HTERT RPE-1 (cell line): ENCODE data around the gene RPTOR.

Source experiments
- in situ Hi-C: fragments of 300-500 bp; cut with MboI; formaldehyde crosslinking; loops from 4 replicates; pipeline ENCODE4 v1.14.3; 2020; ENCODE audit warnings: low sequenced_read_pairs

Gene RPTOR

DNA sequence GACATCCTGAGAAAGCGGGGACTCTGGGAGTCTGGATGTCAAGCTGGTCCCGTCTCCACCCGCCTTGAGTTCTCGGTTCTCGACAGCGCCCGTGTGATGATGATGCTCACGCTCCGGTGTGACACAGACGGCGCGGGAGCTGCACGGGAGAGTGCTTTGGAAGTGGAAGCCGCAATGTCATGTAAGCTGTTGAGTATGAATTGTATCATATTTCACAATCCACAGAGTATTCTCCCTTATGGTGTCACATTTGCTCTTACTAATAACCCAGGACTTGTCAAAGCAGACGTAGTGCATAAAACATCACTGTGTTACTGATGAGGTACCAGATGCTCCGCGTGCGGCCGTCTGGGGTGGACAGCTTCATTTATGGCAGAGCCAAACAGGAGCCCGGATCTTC, 229.5 kb downstream of the RPTOR start:
- in situ Hi-C loops: no loop called here

DNA sequence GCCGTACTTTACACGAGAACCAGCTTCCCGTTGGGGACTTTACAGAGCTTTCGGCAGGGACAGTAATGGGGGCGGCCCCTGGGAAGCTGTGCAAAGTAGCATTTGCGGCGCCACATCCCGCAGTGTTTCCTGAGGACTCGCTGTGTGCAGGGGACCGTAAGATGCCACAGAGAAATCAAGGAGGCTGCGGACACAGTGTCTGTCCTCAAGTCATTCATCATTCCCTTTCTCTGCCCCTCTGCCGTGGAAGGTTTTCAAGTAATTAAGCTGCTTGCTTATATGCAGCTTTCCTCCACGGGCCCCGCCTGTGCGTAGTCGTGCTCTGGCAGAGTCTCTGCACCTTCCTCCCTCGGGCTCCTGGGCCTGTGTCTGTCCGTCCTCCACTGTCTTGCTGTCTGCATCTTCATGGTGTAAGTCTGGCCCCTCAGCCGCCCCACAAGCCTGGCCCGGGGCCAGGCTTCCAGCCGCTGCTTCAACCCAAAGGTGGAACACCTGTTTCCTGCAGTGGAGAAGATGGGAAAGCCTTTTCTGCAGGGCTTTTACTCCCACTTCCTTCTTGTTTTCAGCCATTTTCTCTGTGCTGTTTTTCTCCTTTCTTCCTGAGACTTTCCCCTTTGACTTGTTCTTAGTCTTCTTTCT, 230.1 kb downstream of the RPTOR start:
- in situ Hi-C loops: no loop called here

DNA sequence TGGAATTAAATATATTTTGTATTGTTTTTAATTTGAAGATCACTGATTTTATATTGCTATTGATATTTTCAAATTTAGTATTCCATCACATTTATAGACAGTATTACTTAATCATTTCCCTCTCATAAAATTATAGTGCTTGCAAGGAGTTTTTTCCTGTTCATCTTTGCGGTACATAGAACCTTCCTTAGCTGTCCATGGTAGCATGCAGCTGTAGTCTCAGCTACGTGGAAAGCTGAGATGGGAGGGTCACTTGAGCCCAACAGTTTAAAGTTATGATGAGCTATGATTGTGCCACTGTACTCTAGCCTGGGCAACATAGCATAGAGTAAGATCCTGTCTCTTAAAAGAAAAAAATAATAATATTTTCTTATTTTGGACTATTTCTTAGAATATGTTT, 231.2 kb downstream of the RPTOR start:
- in situ Hi-C loops: no loop called here

DNA sequence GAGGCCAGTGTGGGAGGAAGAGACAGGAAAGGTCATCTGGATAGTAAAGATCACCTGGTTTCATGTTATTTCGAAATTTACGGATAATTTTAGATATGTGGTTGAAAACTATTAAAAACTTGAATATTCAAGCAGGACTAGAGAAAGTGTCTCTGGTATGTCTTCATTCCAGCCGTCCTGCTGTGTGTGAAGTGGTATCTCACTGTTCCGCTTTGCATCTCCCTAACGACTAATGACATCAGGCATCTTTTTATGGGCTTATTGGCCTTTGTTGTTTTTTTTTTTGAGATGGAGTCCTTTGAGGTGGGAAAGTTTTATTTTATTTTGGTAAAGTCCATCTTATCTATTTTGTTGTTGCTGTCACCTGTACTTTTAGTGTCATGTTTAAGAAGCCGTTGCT, 232.6 kb downstream of the RPTOR start:
- in situ Hi-C loops: no loop called here

DNA sequence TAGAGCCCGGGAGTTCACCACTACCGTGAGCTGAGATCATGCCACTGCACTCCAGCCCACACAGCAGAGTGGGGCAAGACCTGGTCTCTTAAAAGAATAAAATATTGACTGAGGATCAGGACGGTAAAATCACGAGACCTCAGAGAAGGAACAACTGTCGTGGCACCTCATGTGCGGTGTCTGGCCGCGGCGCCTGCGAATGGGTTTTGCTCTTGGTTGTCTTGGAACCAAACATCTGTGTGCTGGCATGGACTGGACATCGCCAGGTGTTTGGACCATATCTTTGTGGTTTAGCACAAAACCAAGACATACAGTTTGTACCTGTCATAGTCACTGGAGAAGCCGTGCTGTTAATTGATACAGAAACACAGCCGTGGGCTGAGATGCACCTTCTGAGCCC, 234.1 kb downstream of the RPTOR start:
- in situ Hi-C loops: no loop called here

DNA sequence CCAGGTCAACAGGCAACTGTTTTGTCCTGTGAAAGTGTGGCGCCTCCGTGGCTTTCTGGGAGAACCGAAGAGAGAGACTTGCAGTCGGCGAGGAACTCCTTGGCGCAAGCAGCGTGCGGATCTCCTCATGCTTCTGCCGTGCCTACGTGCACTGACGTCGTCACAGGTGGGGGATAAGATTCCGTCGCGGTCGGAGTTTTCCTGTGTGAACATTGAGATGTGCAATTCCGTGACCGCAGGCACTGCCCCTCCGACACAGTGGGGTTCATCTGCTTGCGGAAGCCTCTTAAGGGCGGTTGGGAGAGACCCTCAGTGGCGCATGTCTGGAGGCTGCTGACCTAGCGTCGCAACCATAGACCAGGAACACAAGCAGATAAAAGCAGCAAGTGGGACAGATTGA, 234.7 kb downstream of the RPTOR start:
- in situ Hi-C loops: no loop called here

DNA sequence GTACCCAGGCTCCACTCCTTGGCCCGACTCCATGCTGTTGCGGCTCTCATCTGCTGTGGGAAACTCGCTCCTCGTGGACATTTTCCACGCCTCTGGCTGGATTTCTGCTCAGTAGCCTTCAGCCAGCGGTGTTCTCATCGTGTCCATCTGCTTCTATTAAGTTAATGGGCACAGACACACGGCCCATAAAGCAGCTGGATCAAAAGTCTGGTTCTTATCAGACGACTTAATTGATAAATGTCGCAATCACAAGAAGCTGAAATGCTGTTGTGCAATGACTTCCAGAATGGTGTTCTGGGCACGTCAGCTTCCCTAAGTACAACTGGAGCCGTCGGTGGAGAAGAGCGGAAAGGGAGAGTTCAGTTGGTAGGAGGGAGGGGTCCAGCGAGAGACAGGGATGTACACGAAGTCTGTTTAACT, 235.3 kb downstream of the RPTOR start:
- in situ Hi-C loops: no loop called here

DNA sequence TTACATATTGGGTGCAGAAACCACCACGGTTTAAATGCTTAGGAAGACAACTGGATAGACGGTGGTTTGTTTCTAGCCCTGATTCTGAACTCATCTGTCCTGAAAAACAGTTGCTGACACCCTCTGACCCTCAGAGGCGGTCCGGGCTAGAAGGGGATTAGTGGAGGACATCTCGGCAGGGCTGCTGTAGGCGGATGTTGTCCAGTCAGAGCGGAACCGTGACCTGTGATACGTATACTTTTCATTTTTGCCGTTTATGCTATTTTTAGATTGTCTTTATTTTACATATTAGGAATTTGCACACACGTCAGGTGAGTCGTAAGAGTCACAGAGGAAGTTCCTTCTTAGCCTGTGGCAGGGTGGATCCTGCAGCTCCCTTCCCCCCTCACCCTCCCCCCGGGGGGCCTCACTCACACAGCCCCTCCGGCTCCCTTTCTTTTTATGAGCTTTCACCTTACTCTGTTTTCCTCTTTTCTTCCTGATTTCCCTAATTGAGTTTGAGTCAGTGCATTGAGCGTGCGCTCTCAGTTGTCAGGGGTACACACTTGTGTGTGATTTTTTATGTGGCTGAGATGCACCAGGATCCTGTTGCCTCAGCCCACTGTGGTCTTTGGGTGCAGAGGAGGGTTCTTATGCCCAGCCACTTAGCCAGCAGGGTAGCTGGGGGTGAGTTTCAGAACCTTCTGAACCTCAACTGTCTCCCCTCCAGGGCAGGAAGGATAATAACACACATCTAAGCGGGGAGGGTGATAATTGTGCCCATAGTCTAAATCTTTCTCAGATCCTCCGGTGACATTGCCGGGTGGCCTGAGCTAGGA, 236.0 kb downstream of the RPTOR start:
- in situ Hi-C loops: no loop called here

DNA sequence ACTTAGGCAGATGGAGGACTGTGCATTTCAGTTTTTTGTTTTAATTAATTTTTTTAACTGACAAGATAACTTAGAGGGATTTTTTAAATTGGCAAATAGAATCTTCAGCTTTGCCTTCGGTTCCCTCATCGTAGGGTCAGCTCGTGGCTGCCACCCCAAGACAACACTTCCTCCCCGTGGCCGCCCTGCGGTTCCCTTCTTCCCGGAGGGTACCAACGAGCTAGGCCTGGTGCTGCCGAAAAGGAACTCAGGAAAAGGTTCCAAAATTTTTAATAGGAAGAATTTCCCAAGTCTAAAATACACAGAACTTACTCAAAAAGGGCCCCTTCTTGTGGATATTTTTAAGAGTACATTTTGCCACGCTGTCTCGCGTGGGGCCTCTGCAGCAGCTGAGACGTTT, 236.6 kb downstream of the RPTOR start:
- in situ Hi-C loops: no loop called here

DNA sequence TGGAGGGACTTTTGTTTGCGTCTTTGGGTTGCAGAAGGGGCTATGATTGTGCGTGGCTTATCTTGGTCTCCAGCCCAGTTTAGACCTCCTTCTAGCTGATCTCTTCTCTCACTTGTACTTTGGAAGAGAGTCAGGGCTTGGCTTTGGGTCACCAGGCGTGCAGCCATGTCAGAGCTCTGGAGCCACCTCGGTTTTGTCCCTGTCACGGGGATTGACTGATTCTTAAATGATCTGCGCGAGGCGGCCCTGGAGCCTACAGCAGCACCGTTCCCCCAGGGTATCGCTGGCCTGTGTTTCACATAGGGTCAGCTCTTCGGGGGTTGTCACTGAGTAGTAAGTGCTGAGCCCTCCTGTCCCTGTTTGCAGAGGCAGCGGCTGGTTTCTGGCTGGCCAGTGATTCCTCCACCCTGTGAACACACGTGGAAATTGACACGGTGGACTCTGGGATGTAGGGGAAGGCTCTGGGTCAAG, 237.2 kb downstream of the RPTOR start:
- in situ Hi-C loops: no loop called here

DNA sequence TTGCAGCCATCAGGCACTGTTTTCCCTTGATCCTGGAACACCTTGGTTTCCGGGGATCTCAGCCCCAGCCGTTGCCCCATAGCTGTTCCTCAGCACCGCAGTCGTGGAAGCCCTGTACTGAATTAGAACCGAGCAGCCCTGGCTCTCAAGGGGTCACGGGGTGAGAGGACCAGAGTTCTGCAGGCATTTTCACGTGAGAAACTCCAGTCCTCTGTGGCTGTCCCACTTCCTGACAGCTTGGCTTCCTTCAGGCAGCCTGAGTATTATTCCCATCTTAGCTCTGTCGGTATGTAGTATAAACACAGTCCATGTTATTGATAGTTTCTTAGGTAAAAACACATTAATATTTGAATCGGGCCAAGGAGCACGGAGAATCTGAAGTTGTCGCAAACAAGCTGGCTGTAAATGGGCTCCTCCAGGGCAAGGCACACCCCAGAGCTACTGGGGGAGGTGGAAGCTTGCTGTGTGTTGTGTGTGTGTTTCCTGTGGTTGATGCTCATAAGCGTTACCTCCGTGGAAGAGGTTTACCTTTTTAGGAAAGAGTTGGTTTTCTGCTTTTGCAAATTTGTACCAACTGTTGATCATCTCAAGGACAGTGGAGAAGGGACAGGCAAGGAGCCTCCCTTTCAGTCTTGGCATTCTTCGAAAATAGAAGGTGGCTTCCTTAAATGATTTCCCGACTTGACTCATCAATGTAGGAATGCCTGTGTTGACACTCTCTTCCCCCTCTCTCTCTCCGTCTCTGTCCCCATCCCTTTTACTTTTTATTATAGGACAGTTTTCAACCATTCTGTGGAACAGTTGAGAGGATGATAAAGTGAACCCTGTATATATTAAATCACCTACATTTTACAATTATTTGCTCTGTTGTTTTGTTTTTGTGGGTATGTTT, 238.1 kb downstream of the RPTOR start:
- in situ Hi-C loops: no loop called here

DNA sequence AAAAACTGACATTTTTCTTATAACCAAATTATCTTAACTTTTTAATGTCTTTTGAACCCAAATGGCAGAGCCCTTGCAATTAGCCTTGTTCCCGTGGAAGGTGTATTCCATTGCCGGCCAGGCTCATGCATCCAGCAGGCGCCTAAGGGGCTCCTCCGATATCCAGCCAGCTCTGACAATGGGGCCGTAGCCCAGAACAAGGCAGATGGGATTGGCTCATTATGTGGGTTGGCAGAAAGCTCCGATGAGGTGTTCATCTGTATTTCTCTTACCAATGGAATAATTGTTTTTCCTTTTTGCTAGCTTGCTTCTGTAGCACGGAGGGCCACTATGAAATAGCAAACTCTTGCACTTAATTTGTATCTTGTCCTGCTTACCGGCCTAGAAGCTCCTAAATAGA, 238.8 kb downstream of the RPTOR start:
- in situ Hi-C loops: no loop called here

DNA sequence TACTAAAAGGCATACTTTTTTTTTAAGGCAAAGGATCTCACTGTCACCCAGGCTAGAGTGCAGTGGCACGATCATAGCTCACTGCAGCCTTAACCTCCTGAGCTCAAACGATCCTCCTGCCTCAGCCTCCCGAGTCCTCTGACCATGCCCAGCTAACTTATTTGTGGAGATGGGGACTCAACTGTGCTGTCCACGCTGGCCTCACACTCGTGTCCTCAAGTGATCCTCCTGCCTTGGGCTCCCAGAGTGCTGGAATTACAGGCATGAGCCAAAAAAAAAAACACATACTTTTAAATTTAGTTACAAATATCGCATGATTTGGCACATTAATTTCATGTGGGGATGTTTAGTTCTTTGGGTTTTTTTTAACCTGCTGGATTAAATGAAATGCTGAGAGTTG, 239.3 kb downstream of the RPTOR start:
- in situ Hi-C loops: no loop called here

DNA sequence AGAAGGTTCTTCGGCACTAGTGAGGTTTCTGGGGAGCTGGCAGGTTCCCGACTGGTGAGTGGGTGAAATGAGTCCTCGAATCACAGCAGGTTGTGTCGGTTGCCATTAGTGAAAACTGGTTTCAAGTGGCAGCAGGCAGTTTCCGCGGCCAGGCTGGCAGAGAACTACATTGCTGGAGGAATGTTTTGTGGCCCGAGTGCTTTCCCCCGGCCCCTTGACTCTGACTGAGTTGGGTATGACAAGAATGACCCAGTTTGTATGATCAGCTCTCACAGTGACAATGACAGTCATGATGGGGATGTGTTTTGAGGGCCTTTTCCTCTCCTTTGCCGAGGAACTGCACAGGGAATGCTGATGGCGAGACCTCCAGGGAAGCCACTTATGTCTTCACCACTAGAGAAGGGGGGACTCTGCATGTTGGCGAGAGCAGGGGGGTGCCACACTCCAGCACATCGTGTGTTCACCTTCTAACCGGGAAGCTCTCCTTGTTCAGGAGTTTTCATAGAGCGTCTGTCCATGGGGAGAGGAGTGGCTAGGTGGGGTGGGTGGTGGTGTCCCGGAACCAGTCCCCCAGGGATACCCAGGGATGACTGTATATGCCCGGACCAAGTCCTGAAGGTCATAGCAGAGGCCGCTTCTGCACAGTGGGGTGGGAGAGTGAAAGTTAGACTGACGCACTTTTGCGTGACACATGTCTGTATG, 241.0 kb downstream of the RPTOR start:
- in situ Hi-C loops: no loop called here

DNA sequence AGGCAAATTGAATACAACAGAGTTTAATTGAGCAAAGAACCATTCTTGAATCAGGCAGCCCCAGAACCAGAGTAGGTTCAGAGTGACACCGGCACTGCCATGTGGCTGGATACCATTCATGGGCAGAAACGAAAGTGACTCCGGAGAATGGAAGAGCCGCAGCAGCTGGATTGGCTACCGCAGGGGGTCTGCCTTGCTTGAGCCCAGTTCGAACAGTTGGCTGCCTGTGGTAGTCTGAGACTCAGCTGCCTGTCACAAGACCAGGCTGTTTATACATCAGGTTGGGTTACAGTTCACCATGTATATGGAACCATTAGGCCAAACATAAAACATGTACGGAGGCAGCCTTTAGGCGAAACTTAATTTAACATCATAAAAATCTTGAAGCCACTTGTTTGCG, 241.8 kb downstream of the RPTOR start:
- in situ Hi-C loops: no loop called here

DNA sequence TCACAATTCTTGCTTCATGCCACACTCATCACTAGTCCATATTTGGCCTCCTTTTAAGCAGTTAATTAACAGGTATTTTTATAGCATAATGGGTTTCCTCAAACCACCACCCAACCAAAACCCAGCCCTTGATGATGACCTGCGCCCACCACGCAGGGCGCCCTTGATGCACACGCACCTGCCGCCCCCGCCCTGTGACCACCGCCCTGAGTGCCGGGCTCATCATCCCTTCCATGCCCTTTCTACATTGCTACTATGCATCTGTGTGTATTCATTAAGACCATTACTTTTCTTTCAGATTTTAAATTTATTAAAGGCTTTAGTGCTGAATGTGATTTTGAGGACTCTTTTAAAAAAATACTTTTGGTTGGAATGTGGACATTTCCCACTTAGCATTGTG, 242.2 kb downstream of the RPTOR start:
- in situ Hi-C loops: no loop called here

DNA sequence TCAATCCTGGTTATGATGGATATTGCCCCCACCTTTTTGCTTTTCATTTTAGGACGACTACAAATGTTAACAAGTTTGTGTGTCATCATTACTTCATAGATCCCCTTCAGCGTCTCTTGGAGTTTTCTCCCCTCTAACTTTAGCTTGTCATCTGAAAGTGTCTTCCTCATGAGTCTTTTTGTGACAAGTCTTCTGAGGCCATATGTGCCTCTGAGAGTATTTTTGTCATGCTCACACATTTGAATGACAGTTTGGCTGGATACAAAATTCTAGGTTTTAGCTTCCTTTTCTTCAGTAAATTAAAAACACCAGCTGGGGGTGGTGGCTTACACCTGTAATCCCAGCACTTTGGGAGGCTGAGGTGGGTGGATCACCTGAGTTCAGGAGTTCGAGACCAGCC, 243.2 kb downstream of the RPTOR start:
- in situ Hi-C loops: no loop called here

DNA sequence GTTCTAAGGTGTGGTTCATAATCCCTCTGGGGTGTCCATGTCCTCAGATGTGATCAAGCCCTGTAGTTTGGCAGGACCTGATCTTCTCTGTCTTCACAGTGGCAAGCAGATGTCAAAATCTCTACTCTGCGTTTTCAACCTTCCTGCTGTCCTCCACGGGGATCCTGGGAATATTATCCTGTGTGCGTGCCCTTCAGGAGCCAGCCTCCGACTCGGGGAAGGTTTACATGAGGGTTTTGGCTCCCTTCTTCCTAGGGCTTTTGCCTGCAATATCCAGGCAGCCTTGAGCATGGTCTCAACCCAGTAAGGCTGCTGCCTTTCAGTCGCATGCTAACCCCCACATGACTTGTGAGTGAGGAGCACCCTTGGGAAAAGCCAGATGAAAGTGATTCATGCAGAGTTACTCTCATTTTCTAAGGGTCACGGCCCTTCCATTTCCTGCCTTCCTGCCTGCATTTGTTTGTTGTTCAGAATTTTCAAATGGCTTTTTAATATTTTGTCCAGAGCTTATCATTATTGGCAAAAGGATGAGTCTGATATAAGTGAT, 244.8 kb downstream of the RPTOR start:
- in situ Hi-C loops: no loop called here

DNA sequence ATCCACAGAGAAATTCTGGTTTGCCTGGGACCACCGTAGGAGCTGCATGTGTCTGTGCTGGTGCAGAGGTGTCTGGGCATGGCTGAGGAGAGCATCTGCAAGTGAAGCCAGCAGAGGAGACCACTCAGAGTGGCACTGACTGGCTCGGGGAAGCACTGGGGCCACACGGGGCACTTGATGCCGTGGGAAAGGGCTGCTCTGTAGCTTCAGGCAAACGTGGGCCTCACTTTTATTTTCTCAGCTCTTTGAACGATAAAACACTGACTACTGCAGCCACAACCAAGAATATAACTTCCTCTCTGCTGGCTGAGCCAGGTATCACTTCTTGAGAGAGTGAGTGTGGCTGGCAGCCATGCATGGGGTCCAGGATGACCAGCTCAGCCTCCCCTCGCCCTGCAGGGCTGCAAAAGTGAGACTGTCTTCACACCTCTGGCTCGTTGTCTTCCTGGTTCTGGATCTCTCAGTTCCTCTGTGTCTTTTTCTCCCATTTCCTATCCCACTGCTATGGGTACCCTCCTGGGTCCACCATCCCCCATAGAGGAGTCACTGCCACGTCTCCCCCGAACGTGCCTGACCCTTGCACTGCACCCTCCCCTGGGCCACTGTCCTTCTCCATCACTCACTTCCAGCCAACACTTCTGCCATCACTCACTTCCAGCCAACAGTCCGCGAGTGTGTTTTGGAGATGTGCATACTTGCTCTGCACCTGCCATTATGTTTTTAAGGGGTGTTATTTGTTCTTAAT, 245.6 kb downstream of the RPTOR start:
- in situ Hi-C loops: no loop called here
